Skeletal muscle satellite cell (primary cell): ENCODE measurements around the gene FGGY.

Source experiments
- H3K27me3 ChIP-seq: 2 replicates; pipeline ENCODE4 v1.7.0; 2013; ENCODE audit warnings: low read length; ENCODE audit not compliant: control insufficient read depth, insufficient read depth
- H3K36me3 ChIP-seq: 2 replicates; pipeline ENCODE4 v1.7.0; 2013; ENCODE audit warnings: mild to moderate bottlenecking, control low read depth, low read length; ENCODE audit not compliant: insufficient read depth
- H3K4me1 ChIP-seq: 2 replicates; pipeline ENCODE4 v1.7.0; 2013; ENCODE audit warnings: low read length; ENCODE audit not compliant: control insufficient read depth, insufficient read depth
- H3K4me2 ChIP-seq: 2 replicates; pipeline ENCODE4 v1.7.0; 2013; ENCODE audit warnings: mild to moderate bottlenecking, low read length
- H3K4me3 ChIP-seq: 2 replicates; pipeline ENCODE4 v1.7.0; 2013; ENCODE audit warnings: low read length
- H3K9ac ChIP-seq: 2 replicates; pipeline ENCODE4 v1.7.0; 2013; ENCODE audit warnings: mild to moderate bottlenecking, low read depth, low read length, moderate library complexity
- H3K9me3 ChIP-seq: replicated peaks from 2 replicates; pipeline ENCODE4 v1.7.0; 2013; ENCODE audit warnings: mild to moderate bottlenecking, control low read depth, low read length

The FGGY gene

GRCh38 chr1:59499943-59500569, 203.2 kb downstream of the FGGY start:
- Histone ChIP-seq H3K9me3 (no peaks in the 10 kb centered on the region), H3K4me3 (no peak overlapping the region), H3K9ac (no peak overlapping the region), H3K4me1 (peaks cover 21% of the 10 kb centered on the region), H3K36me3 (no peaks in the 10 kb centered on the region), H3K4me2 (no peak overlapping the region), H3K27me3 (no peaks in the 10 kb centered on the region)

- Histone ChIP-seq H3K4me2 (no peak overlapping the region), H3K4me3 (no peak overlapping the region), H3K4me1 (peaks cover 31% of the 10 kb centered on the region)
These were observed 204.3 kb downstream of the FGGY start for GRCh38 chr1:59500950-59501742.

GRCh38 chr1:59502009-59502691, 205.3 kb downstream of the FGGY start:
- Histone ChIP-seq H3K4me2 (no peak overlapping the region), H3K4me1 (peaks cover 39% of the 10 kb centered on the region), H3K9ac (no peak overlapping the region), H3K36me3 (no peaks in the 10 kb centered on the region), H3K4me3 (no peak overlapping the region), H3K27me3 (no peaks in the 10 kb centered on the region), H3K9me3 (no peaks in the 10 kb centered on the region)

More at GRCh38 chr1:59500950-59501742, 204.3 kb downstream of the FGGY start:
- Histone ChIP-seq H3K36me3 (no peaks in the 10 kb centered on the region), H3K27me3 (no peaks in the 10 kb centered on the region), H3K9ac (no peak overlapping the region), H3K9me3 (no peaks in the 10 kb centered on the region)

GRCh38 chr1:59504276-59504675, 207.4 kb downstream of the FGGY start:
- Histone ChIP-seq H3K4me2 (no peak overlapping the region), H3K9ac (no peak overlapping the region), H3K4me1 (peaks cover 40% of the 10 kb centered on the region), H3K36me3 (no peaks in the 10 kb centered on the region), H3K9me3 (no peaks in the 10 kb centered on the region), H3K4me3 (no peak overlapping the region), H3K27me3 (no peaks in the 10 kb centered on the region)

GRCh38 chr1:59505596-59506028, 208.7 kb downstream of the FGGY start:
- H3K36me3 ChIP-seq, result no peaks in the 10 kb centered on the region
- no peaks in the 10 kb centered on the region for H3K27me3 ChIP-seq
- H3K4me2 ChIP-seq, result no peak overlapping the region
- no peak overlapping the region for H3K4me3 ChIP-seq
- no peaks in the 10 kb centered on the region for H3K9me3 ChIP-seq
- peak overlapping the region; percentile 22 for H3K9ac ChIP-seq
- peaks cover 31% of the 10 kb centered on the region for H3K4me1 ChIP-seq

- no peaks in the 10 kb centered on the region for H3K9me3 ChIP-seq
- H3K27me3 ChIP-seq, result no peaks in the 10 kb centered on the region
- H3K4me2 ChIP-seq, result peak overlapping the region; percentile 59
- no peaks in the 10 kb centered on the region for H3K36me3 ChIP-seq
- peak overlapping the region; percentile 5 for H3K4me3 ChIP-seq
- H3K4me1 ChIP-seq, result peaks cover 37% of the 10 kb centered on the region
- peak overlapping the region; percentile 51 for H3K9ac ChIP-seq
These were observed 210.1 kb downstream of the FGGY start for GRCh38 chr1:59506952-59507351.

- no peak overlapping the region for H3K9ac ChIP-seq
- H3K36me3 ChIP-seq, result no peaks in the 10 kb centered on the region
- H3K27me3 ChIP-seq, result no peaks in the 10 kb centered on the region
- no peak overlapping the region for H3K4me3 ChIP-seq
- H3K9me3 ChIP-seq, result no peaks in the 10 kb centered on the region
- no peak overlapping the region for H3K4me2 ChIP-seq
- H3K4me1 ChIP-seq, result peaks cover 30% of the 10 kb centered on the region
These were observed 212.5 kb downstream of the FGGY start for GRCh38 chr1:59509341-59509875.

- H3K4me1 ChIP-seq, result peaks cover 29% of the 10 kb centered on the region
- H3K9me3 ChIP-seq, result no peaks in the 10 kb centered on the region
- H3K4me3 ChIP-seq, result no peak overlapping the region
- H3K36me3 ChIP-seq, result no peaks in the 10 kb centered on the region
- H3K9ac ChIP-seq, result no peak overlapping the region
- H3K27me3 ChIP-seq, result no peaks in the 10 kb centered on the region
- H3K4me2 ChIP-seq, result no peak overlapping the region
These were observed 213.4 kb downstream of the FGGY start for GRCh38 chr1:59510249-59510648.

GRCh38 chr1:59511476-59512465, 214.9 kb downstream of the FGGY start:
- Histone ChIP-seq H3K36me3 (no peaks in the 10 kb centered on the region), H3K9ac (no peak overlapping the region), H3K9me3 (no peaks in the 10 kb centered on the region), H3K4me1 (peaks cover 23% of the 10 kb centered on the region), H3K4me3 (no peak overlapping the region), H3K4me2 (no peak overlapping the region), H3K27me3 (no peaks in the 10 kb centered on the region)

GRCh38 chr1:59512702-59513101, 215.8 kb downstream of the FGGY start:
- no peaks in the 10 kb centered on the region for H3K27me3 ChIP-seq
- H3K4me1 ChIP-seq, result peaks cover 20% of the 10 kb centered on the region
- H3K4me3 ChIP-seq, result no peak overlapping the region
- H3K36me3 ChIP-seq, result no peaks in the 10 kb centered on the region
- no peak overlapping the region for H3K9ac ChIP-seq
- H3K4me2 ChIP-seq, result no peak overlapping the region
- no peaks in the 10 kb centered on the region for H3K9me3 ChIP-seq
